Skeletal muscle tissue (tissue), 4 donors: ENCODE measurements around the gene TNFRSF14. TPM values are rescaled to one million over a fixed set of nuclear protein-coding genes. Genes with fewer than 3 reads are reported as not detected.
"Not testable (repeated sequence)": the region's sequence is repeated elsewhere in the genome, so short reads cannot be mapped to it uniquely, and the experiment has no call there.

Source experiments
- H3K27ac ChIP-seq: one replicate; pipeline ENCODE4 v1.7.0; 2013; ENCODE audit warnings: mild to moderate bottlenecking, low read depth, low read length, inconsistent platforms
- H3K27me3 ChIP-seq, 3 donors: one replicate each; pipeline ENCODE4 v1.7.0; 2013; ENCODE audit warnings: low read length in 3 of 3; ENCODE audit not compliant: control insufficient read depth in 3 of 3, insufficient read depth in 3 of 3
- H3K36me3 ChIP-seq, 3 donors: one replicate each; pipeline ENCODE4 v1.7.0; 2013; ENCODE audit warnings: low read length in 3 of 3; ENCODE audit not compliant: control insufficient read depth in 3 of 3, insufficient read depth in 3 of 3
- H3K4me1 ChIP-seq, 3 donors: one replicate each; pipeline ENCODE4 v1.7.0; 2013; ENCODE audit warnings: low read length in 3 of 3, mild to moderate bottlenecking in 3 of 3; ENCODE audit not compliant: control insufficient read depth in 3 of 3, insufficient read depth in 3 of 3
- H3K4me3 ChIP-seq, 3 donors: one replicate each; pipeline ENCODE4 v1.7.0; 2013; ENCODE audit warnings: low read length in 3 of 3
- H3K9ac ChIP-seq, 3 donors: one replicate each; pipeline ENCODE4 v1.7.0; 2013; ENCODE audit warnings: low read length in 3 of 3, mild to moderate bottlenecking in 3 of 3, moderate library complexity in 2 of 3, low read depth in 1 of 3
- H3K9me3 ChIP-seq, 3 donors: one replicate each; pipeline ENCODE4 v1.7.0; 2013; ENCODE audit warnings: low read length in 3 of 3; ENCODE audit not compliant: control insufficient read depth in 3 of 3
- total RNA-seq: library from RNA; depleted of rRNA; stranded (reverse); fragments of >200 nt; gene quantifications from one replicate; pipeline ENCODE4 v1.2.3, GENCODE V29; 2014
- donor health status: Osteomylitis.

The TNFRSF14 gene
- total RNA-seq, 1 donor from 2014 or later, result 11.5 TPM

- no peaks in the 10 kb centered on the region for H3K4me1 ChIP-seq
- H3K27me3 ChIP-seq, result peaks cover 0 to 14% (median 8%) of the 10 kb centered on the region in 3 donors
- no peak overlapping the region for H3K4me3 ChIP-seq
- no peaks in the 10 kb centered on the region for H3K9me3 ChIP-seq
- no peak overlapping the region for H3K9ac ChIP-seq
- peaks cover 2 to 3% (median 3%) of the 10 kb centered on the region in 3 donors for H3K36me3 ChIP-seq
- no peak overlapping the region for H3K27ac ChIP-seq
Observed at GRCh38 chr1:2564815-2565374, 8.7 kb downstream of the TNFRSF14 start.

- no peak overlapping the region for H3K4me3 ChIP-seq
- H3K36me3 ChIP-seq, result peaks cover 0 to 3% (median 0%) of the 10 kb centered on the region in 3 donors
- H3K9me3 ChIP-seq, result no peaks in the 10 kb centered on the region
- no peak overlapping the region for H3K9ac ChIP-seq
- H3K27me3 ChIP-seq, result peaks cover 0 to 14% (median 8%) of the 10 kb centered on the region in 3 donors
- H3K4me1 ChIP-seq, result no peaks in the 10 kb centered on the region
- no peak overlapping the region for H3K27ac ChIP-seq
Observed at GRCh38 chr1:2566101-2567045, 10.2 kb downstream of the TNFRSF14 start.

GRCh38 chr1:2567083-2567679, 11.0 kb downstream of the TNFRSF14 start:
- Histone ChIP-seq H3K36me3 (peaks cover 0 to 3% (median 0%) of the 10 kb centered on the region in 3 donors), H3K27ac (no peak overlapping the region), H3K9me3 (no peaks in the 10 kb centered on the region), H3K4me3 (no peak overlapping the region), H3K9ac (no peak overlapping the region), H3K4me1 (no peaks in the 10 kb centered on the region), H3K27me3 (peaks cover 0 to 14% (median 8%) of the 10 kb centered on the region in 3 donors)

GRCh38 chr1:2568187-2568816, 12.1 kb downstream of the TNFRSF14 start:
- H3K9me3 ChIP-seq, H3K4me3 ChIP-seq, H3K4me1 ChIP-seq, H3K36me3 ChIP-seq, H3K9ac ChIP-seq, H3K27ac ChIP-seq: not testable (repeated sequence)
- peaks cover 0 to 14% (median 8%) of the 10 kb centered on the region in 3 donors for H3K27me3 ChIP-seq

- no peak overlapping the region for H3K4me3 ChIP-seq
- H3K36me3 ChIP-seq, result no peaks in the 10 kb centered on the region
- peaks cover 0 to 16% (median 8%) of the 10 kb centered on the region in 3 donors for H3K27me3 ChIP-seq
- peaks cover 0 to 7% (median 2%) of the 10 kb centered on the region in 3 donors for H3K9me3 ChIP-seq
- no peak overlapping the region for H3K27ac ChIP-seq
- H3K9ac ChIP-seq, result no peak overlapping the region
- H3K4me1 ChIP-seq, result no peaks in the 10 kb centered on the region
Observed at GRCh38 chr1:2569060-2569459, 12.9 kb downstream of the TNFRSF14 start.

DNA sequence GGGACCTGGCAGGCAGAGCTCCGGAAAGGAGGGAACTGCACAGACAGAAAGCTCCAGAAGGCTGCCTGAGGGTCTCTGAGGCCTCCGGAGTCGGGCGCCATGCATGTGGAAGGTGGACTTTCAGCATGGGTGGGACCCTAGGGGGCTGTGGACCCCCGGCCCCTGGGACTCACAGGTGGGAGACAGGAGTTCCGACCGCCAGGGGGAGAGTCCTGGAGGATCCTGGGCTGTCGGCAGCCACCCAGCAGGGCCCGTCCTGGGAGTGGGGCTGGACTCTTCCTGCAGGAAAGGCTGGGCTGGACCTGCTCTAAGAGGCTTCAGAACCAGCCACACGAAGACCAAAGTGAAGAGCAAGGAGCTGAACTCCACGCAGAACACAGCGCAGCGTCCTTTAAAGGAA, 13.5 kb downstream of the TNFRSF14 start:
- H3K36me3 ChIP-seq, H3K9ac ChIP-seq, H3K4me3 ChIP-seq, H3K9me3 ChIP-seq, H3K27ac ChIP-seq, H3K4me1 ChIP-seq: not testable (repeated sequence)
- peaks cover 0 to 16% (median 8%) of the 10 kb centered on the region in 3 donors for H3K27me3 ChIP-seq

DNA sequence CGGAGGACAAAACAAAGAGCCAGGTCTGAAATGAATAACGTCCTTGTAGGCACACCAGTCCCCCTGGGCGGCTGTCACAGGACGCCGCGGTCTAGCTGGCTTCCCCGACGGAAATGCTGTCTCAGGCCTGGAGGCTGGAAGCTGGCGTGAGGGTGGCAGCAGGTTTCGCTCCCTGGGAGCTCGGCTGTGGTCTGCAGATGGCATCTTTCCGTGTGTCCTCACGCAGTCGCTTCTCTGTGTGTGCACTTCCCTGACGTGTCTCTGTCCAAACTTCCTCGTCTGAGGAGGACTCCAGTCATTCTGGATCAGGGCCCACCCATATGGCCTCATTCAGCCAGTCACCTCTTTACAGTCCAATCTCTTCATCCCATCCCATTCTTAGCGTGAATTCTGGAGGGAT, 14.2 kb downstream of the TNFRSF14 start:
- Histone ChIP-seq H3K4me1 (peaks cover 0 to 2% (median 0%) of the 10 kb centered on the region in 3 donors), H3K27me3 (peaks cover under 1 to 18% (median 10%) of the 10 kb centered on the region in 3 donors), H3K36me3 (no peaks in the 10 kb centered on the region), H3K4me3 (no peak overlapping the region), H3K27ac (no peak overlapping the region), H3K9ac (no peak overlapping the region), H3K9me3 (peaks cover 2 to 7% (median 2%) of the 10 kb centered on the region in 3 donors)

DNA sequence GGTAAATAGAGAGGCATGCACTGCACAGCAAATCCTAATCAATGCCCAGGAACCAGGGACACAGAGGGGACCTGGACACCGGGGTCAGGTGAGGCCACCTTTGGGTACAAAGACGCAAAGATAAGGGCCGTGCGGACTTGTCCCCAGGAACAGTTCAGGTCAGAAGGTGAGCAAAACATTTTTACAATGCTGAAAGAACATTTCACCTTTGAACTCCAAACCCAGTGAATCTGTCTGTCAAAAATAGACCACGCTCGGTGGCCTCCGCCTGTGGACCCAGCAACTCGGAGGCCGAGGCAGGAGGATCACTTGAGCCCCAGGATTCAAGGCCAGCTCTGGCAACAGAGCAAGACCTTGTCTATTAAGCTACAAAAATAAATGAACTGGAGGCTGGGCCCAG, 15.2 kb downstream of the TNFRSF14 start:
- peaks cover 2 to 7% (median 2%) of the 10 kb centered on the region in 3 donors for H3K9me3 ChIP-seq
- H3K36me3 ChIP-seq, result no peaks in the 10 kb centered on the region
- H3K4me1 ChIP-seq, result peaks cover 5 to 10% (median 6%) of the 10 kb centered on the region in 3 donors
- H3K9ac ChIP-seq, result no peak overlapping the region
- no peak overlapping the region for H3K4me3 ChIP-seq
- H3K27ac ChIP-seq, result no peak overlapping the region
- H3K27me3 ChIP-seq, result peaks cover 8 to 26% (median 16%) of the 10 kb centered on the region in 3 donors

DNA sequence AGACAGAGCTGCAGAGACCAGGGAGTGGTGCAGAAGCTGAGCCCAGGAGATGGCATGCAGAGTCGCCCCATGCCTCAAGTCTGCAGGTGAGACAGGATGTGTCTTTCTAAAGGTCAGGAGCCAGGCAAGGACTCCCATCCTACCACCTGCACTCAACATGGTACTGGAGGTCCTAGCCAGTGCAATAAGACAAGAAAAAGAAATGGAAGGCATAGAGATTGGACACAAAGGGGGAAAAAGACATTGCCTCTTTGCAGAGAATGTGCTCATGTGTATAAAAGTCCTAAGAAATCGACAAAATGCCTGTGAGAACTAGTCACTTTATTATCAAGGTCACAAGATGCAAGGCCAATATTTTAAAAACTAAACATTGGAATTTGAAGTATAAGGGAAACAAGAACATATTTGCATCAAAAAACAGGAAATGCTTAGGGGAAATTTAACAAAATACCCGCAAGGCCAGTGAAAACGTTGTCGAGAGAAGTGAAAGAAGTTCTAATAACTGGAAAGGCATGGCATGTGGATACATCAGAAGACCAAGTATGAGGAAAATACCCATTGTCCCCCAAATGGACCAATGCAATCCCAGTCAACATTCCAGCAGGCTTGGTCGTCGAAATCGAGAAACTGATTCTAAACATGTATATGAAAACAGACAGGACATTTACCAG, 17.2 kb downstream of the TNFRSF14 start:
- Histone ChIP-seq H3K9ac (no peak overlapping the region), H3K27me3 (peaks cover 8 to 27% (median 11%) of the 10 kb centered on the region in 3 donors), H3K36me3 (no peaks in the 10 kb centered on the region), H3K4me1 (peaks cover 6 to 11% (median 8%) of the 10 kb centered on the region in 3 donors), H3K27ac (no peak overlapping the region), H3K9me3 (peaks cover 2 to 7% (median 2%) of the 10 kb centered on the region in 3 donors), H3K4me3 (no peak overlapping the region)
